Keratinocyte (primary cell): ENCODE measurements around the gene SZT2.

Experiments used
- CTCF ChIP-seq, 3 experiments: IDR thresholded peaks in 1 of 3; conservative IDR thresholded peaks in 1 of 3; optimal IDR thresholded peaks in 1 of 3; 2 replicates in 2 of 3; 3 replicates in 1 of 3; pipeline versions ENCODE3 to v1.5.1; 2011; ENCODE audit warnings: low read length in 3 of 3, mild to moderate bottlenecking in 3 of 3, moderate library complexity in 2 of 3, control low read depth in 1 of 3, inconsistent platforms in 1 of 3; ENCODE audit not compliant: insufficient read depth in 2 of 3; ENCODE audit errors: extremely low read depth in 1 of 3
- EZH2 ChIP-seq: IDR thresholded peaks from one replicate; pipeline ENCODE4 v1.6.1; 2012; ENCODE audit warnings: inconsistent platforms, mild to moderate bottlenecking, low read length, moderate library complexity

GRCh38 chr1:43451157-43451591, 61.5 kb downstream of the SZT2 start:
- TF ChIP-seq CTCF (optimal IDR thresholded peaks at IDR 0.05 in 1 of 3, IDR thresholded peaks at IDR 0.05 in 1 of 3, conservative IDR thresholded peaks at IDR 0.05 in 1 of 3; ENCODE audit: extremely low read depth in 1 of 3, insufficient read depth in 2 of 3, low read length in 3 of 3) (no peak), EZH2 (no peak)
